HG02678 (cell line): ENCODE data around the gene AMTN.

Experiments
- ATAC-seq: cut with Tn5 transposase; IDR thresholded peaks from one replicate; pipeline ENCODE4 v1.9.1; 2021; ENCODE audit warnings: mild to moderate bottlenecking, moderate library complexity; ENCODE audit not compliant: unreplicated experiment

Gene AMTN

DNA sequence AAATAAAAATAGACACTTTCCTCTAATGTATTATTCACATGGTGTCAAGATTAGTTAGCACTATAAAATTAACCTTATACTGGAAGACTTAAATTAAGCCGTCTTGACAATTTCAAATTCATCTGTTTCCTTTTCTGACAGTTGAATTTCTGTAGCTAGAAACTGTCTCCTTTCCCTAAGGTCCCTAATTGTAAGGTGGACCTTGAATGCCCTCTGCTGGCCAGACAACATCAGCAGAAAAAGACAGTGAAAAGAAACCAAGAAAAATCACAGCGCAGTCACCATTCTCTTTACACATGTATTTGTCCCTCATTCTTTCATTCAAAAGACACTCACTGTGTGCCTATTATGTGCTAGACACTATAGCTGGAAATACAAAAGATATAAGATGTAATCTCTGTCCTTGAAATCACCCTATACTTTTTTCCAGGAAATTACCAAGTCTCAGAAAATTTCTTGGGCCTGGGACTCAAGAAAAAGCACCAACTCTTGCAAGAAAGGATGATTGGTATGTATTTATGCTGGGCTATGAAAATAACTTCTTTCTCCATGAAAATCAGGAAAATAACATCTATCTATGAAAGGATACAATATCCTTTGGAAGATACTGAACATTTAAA lies 41.0 kb downstream of the AMTN start:
- ATAC-seq: peak; percentile 77

DNA sequence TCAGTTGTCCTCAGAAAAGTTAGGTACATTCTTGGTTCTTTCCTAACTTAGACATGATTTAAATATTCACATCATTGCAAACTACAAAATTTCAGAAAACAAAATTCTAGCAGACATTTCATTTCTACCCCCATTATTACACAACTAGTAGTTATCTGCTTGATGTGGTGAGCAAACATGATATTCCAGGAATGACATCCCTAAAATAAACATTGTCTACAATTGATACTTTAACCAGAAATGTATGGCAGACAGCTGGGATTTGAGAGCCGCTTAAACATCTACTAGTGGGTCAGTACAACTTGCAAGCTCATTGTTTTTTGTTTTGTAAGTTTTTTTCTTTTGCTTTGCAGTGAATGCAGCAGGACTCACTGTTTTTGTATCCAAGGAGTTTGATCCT lies 41.6 kb downstream of the AMTN start:
- no peak for ATAC-seq

DNA sequence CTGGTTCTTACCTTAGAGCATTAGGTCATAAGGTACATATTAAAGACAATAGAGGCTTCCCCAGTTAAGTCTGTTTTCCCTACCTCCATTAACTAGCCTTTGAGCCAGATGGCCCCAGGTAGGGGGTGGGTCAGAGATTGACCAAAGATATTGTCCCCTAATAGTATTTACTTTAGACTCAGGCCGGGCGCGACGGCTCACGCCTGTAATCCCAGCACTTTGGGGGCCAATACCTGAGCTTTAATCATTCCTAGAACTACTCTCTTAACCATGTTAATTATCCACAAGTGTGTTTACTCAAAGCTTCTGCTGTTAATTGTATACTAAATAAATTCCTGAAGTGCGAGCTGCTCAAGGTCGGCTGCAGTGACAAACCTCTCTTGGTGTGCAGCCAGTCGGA lies 45.7 kb downstream of the AMTN start:
- ATAC-seq: no peak

DNA sequence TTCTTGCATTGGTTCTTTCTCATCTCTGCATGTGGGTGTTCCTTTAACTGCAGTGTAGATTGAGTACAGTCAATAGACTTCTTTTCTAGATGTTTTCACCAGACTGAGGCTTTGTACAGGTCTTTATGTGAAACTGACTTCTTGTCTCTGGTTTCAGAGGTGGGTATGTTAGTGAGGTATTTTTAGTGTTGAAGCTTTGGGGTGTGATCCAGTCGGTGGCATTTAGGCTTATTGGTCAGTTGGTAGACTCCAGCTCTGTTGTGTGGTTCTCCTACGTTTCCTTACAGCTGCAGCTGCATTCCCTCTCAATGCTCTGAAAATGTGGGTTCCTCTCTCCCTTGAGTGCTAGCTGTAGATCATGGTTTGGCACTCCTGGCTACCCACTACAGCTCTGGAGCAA lies 52.4 kb downstream of the AMTN start:
- ATAC-seq: no peak

DNA sequence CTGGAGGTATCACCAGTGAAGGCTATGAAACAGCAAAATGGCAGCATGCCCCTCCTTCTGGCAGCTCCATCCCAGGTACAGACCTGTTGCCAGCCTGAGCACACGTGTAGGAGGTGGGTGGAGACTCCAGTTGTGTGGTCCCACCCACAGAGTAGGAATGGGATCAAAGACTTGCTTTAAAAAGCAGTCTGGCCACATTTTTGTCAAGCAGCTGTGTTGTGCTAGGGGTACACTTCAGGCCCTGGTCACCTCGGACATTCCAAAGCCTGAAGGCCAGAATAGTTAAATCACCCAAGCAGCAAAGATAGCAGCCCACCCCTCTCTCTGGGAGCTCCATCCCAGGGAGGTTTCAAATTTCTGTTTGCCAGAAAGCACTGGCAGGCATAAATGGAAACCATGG lies 53.4 kb downstream of the AMTN start:
- ATAC-seq: no peak

DNA sequence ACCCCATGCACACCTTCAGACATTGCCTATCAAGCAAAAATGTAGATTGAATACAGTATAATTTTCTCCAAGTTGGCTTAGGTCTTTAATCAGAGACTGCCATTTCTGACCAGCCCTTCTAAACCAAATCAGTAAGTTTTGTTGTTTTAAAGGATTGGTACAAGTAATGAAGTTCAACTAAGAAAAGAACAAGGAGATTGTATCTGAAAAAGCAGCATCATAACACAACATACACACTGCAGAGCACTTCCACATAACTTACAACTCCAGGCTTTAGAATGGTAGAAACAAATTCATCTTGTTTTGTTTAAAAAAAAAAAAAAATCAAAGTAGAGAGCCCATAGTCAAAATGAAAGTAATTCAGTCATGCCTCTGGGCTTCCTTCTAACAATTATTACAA lies 57.6 kb downstream of the AMTN start:
- no peak for ATAC-seq

DNA sequence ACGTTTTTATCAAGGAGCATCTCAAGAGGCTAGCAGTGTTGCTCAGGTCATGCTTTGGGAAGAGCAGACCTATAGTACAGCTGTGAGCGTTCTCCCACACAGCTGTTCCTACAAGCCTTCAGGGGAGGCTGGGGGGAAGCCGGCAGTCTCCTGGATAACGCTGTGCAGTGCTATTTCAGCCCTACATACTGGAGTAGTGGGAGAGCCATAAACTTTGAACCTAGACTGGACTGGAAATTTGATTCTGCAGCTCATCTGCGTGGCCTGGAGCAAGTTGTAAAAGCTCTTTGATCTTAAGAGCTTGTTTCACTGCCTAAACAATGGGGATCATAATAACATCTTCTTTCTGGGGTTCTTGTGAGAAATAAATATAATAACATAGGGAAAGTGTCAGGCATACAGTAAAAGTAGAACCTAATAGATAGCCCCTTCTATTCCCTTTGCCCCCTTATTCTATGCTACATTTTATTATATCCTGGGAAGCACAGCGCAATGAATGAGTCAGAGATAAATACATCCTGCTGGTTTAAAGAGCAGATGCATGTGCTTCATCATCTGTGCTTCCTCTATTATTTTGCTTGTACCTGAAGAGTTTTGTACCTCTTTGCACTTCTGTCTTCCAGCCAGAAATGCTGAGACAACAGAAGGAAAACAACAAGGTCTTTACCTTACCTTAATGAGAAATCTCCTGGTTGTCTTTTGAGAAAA lies 59.0 kb downstream of the AMTN start:
- ATAC-seq: no peak

DNA sequence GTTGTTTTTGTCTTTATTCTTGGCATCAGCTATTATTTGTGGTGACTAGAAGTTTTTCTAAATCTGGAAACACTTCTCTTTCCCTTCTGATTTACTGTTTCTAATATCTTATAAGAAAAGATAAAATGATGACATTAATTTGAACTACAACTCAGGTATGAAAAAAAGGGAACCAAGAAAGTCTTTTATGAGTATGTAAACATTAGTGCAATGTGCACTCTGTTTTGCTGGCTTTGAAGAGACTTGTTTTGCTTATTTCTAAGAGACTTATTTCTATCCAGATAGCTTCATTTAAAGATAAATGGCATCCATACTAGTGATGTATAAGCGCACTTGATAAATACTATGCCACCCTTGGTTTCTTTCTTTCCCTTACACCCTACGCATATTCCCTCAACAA lies 63.6 kb downstream of the AMTN start:
- ATAC-seq: no peak
